HepG2 (cell line): Measurements from ENCODE around the gene BCAS3. TPM values are rescaled to one million over a fixed set of nuclear protein-coding genes. Genes with fewer than 3 reads are reported as not detected.
A peak's percentile ranks its signal among the peaks of the same experiment; 100 is the strongest.

ENCODE experiments used
- ATF1 ChIP-seq: IDR thresholded peaks from 2 replicates; pipeline ENCODE4 v1.6.1; 2016; ENCODE audit warnings: mild to moderate bottlenecking, control low read depth
- BRCA1 ChIP-seq: sonication (generic); formaldehyde crosslinking; IDR thresholded peaks from 2 replicates; pipeline ENCODE4 v1.4.0; 2020; ENCODE audit warnings: missing genetic modification reagents
- DMAP1 ChIP-seq: IDR thresholded peaks from 2 replicates; pipeline ENCODE4 v1.6.1; 2016
- ELF4 ChIP-seq: sonication (generic); formaldehyde crosslinking; IDR thresholded peaks from 2 replicates; pipeline ENCODE4 v1.5.0; 2020; ENCODE audit warnings: missing genetic modification reagents, mild to moderate bottlenecking, moderate library complexity, borderline replicate concordance
- KDM5A ChIP-seq: fragments of 200-600 bp; sonication (generic); IDR thresholded peaks from 2 replicates; pipeline ENCODE4 v1.7.0; 2018; ENCODE audit warnings: antibody characterized with exemption, mild to moderate bottlenecking, low read length, borderline replicate concordance
- MBD4 ChIP-seq: IDR thresholded peaks from 2 replicates; pipeline ENCODE4 v1.6.1; 2012; ENCODE audit warnings: low read length, inconsistent platforms, borderline replicate concordance
- NCOA2 ChIP-seq: sonication (generic); formaldehyde crosslinking; IDR thresholded peaks from 2 replicates; pipeline ENCODE4 v1.8.0; 2022; ENCODE audit warnings: inconsistent platforms
- SP1 ChIP-seq, 2 experiments: fragments of 450-650 bp in 1 of 2; sonication (generic) in 1 of 2; formaldehyde crosslinking in 1 of 2; IDR thresholded peaks; 2 replicates each; pipeline versions ENCODE4 v1.4.0 to v1.6.1; 2016 to 2020; ENCODE audit warnings: missing genetic modification reagents in 1 of 2
- ZNF3 ChIP-seq: IDR thresholded peaks from 2 replicates; pipeline ENCODE4 v1.7.0; 2017; ENCODE audit warnings: inconsistent platforms
- ZNF337 ChIP-seq: sonication (generic); formaldehyde crosslinking; IDR thresholded peaks from 2 replicates; pipeline ENCODE4 v1.5.1; 2020; ENCODE audit warnings: missing genetic modification reagents, low read depth, mild to moderate bottlenecking, borderline replicate concordance
- ZNF660 ChIP-seq: sonication (generic); formaldehyde crosslinking; IDR thresholded peaks from 2 replicates; pipeline ENCODE4 v1.5.1; 2020; ENCODE audit warnings: mild to moderate bottlenecking, low read depth, missing genetic modification reagents, borderline replicate concordance
- ZNF670 ChIP-seq: sonication (generic); formaldehyde crosslinking; IDR thresholded peaks from 2 replicates; pipeline ENCODE4 v1.8.0; 2022; ENCODE audit warnings: mild to moderate bottlenecking, missing genetic modification reagents, borderline replicate concordance
- ZNF761 ChIP-seq: sonication (generic); formaldehyde crosslinking; conservative IDR thresholded peaks from 2 replicates; pipeline ENCODE4 v1.4.0; 2020; ENCODE audit warnings: mild to moderate bottlenecking, missing genetic modification reagents
- ZNF879 ChIP-seq: sonication (generic); formaldehyde crosslinking; IDR thresholded peaks from 2 replicates; pipeline ENCODE4 v1.8.1; 2023; ENCODE audit warnings: missing genetic modification reagents
- polyA plus RNA-seq, 8 experiments: library from polyadenylated mRNA; depleted of rRNA in 3 of 8; stranded (reverse) in 7 of 8; unstranded in 1 of 8; fragments of >200 nt; fragmentation: Illumina TruSeq in 4 of 8; extraction: Trizol in 4 of 8; gene quantifications; 2 replicates each; pipeline versions ENCODE4 v1.2.1 to v1.2.3, GENCODE V29; 2011 to 2016; ENCODE audit warnings: low read depth in 4 of 8, missing spikeins in 1 of 8, mixed read lengths in 1 of 8; ENCODE audit not compliant: insufficient read depth in 1 of 8
- total RNA-seq, 5 experiments: library from RNA; depleted of rRNA; stranded (reverse); fragments of >200 nt; fragmentation: Illumina TruSeq; extraction: Trizol; gene quantifications; 2 replicates each; pipeline ENCODE4 v1.2.3, GENCODE V29; 2016; ENCODE audit warnings: low read depth in 1 of 5
- TF ChIP-seq, protein P1 (sequence below): IDR thresholded peaks from 2 replicates; pipeline ENCODE4 v1.6.1; 2016; ENCODE audit warnings: mild to moderate bottlenecking
- TF ChIP-seq, protein P2 (sequence below): sonication (generic); formaldehyde crosslinking; IDR thresholded peaks from 2 replicates; pipeline ENCODE4 v1.4.0; 2020; ENCODE audit warnings: mild to moderate bottlenecking, missing genetic modification reagents, borderline replicate concordance
- TF ChIP-seq, protein P3 (sequence below): IDR thresholded peaks from 2 replicates; pipeline ENCODE4 v1.6.1; 2012; ENCODE audit warnings: inconsistent platforms
- TF ChIP-seq, protein P4 (sequence below): sonication (generic); formaldehyde crosslinking; IDR thresholded peaks from 2 replicates; pipeline ENCODE4 v1.4.0; 2020; ENCODE audit warnings: missing genetic modification reagents
- TF ChIP-seq, protein P5 (sequence below): sonication (generic); formaldehyde crosslinking; IDR thresholded peaks from 2 replicates; pipeline ENCODE4 v1.4.0; 2020; ENCODE audit warnings: mild to moderate bottlenecking, low read depth, missing genetic modification reagents
- TF ChIP-seq, protein P6 (sequence below): sonication (generic); formaldehyde crosslinking; IDR thresholded peaks from 2 replicates; pipeline ENCODE4 v1.4.0; 2020; ENCODE audit warnings: missing genetic modification reagents

BCAS3 gene
- total and polyA plus RNA-seq, 2 of the 13 experiments (the other 11 are each of a cell fraction or from before 2014, with no cell fraction given) = 10.7 to 11.2 TPM

DNA sequence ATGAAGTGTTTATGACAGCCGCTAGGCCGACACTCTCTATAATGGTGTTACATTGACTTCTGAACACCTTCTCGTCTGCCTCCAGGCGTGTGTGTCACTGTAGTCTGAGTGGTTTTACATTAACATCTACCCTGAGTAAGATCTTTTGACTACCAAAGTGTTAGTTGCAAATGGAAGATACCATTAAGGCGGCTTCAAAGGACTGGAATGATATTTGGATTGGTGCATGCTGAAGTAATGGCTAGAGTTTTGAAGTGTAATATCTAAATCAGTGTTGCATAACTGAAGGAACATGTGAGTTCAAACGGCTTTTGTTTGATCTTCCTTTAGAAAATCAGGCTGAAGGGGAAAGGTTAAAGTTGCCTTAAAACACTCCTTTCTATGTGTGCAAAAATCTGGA, 52.2 kb downstream of the BCAS3 start (continued):
- TF ChIP-seq ZNF670 = no peak
- TF ChIP-seq, protein P1, sequence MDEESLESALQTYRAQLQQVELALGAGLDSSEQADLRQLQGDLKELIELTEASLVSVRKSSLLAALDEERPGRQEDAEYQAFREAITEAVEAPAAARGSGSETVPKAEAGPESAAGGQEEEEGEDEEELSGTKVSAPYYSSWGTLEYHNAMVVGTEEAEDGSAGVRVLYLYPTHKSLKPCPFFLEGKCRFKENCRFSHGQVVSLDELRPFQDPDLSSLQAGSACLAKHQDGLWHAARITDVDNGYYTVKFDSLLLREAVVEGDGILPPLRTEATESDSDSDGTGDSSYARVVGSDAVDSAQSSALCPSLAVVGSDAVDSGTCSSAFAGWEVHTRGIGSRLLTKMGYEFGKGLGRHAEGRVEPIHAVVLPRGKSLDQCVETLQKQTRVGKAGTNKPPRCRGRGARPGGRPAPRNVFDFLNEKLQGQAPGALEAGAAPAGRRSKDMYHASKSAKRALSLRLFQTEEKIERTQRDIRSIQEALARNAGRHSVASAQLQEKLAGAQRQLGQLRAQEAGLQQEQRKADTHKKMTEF (CRISPR knock-in tag) = peak; percentile 71
- TF ChIP-seq ZNF879 = 0 out of 2 replicates have a peak, but pooled peaks have one; percentile 29
- TF ChIP-seq, protein P2, sequence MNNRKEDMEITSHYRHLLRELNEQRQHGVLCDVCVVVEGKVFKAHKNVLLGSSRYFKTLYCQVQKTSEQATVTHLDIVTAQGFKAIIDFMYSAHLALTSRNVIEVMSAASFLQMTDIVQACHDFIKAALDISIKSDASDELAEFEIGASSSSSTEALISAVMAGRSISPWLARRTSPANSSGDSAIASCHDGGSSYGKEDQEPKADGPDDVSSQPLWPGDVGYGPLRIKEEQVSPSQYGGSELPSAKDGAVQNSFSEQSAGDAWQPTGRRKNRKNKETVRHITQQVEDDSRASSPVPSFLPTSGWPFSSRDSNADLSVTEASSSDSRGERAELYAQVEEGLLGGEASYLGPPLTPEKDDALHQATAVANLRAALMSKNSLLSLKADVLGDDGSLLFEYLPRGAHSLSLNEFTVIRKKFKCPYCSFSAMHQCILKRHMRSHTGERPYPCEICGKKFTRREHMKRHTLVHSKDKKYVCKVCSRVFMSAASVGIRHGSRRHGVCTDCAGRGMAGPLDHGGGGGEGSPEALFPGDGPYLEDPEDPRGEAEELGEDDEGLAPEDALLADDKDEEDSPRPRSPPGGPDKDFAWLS (CRISPR knock-in tag) = no peak
- TF ChIP-seq, protein P3, sequence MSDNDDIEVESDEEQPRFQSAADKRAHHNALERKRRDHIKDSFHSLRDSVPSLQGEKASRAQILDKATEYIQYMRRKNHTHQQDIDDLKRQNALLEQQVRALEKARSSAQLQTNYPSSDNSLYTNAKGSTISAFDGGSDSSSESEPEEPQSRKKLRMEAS = peak; percentile 42
- TF ChIP-seq DMAP1 (CRISPR knock-in tag) = peak; percentile 68; the same call in 1 of the 2 replicates
- TF ChIP-seq ZNF761 (CRISPR knock-in tag) = no peak
- TF ChIP-seq NCOA2 (CRISPR knock-in tag) = peak; percentile 82
- TF ChIP-seq ZNF337 (CRISPR knock-in tag) = 0 out of 2 replicates have a peak, but pooled peaks have one; percentile 45
- no peak for TF ChIP-seq ELF4 (CRISPR knock-in tag)
- no peak; the same call in 1 of the 2 replicates for TF ChIP-seq KDM5A
- no peak for TF ChIP-seq ZNF660 (CRISPR knock-in tag)
- 0 out of 2 replicates have a peak, but pooled peaks have one; percentile 57 for TF ChIP-seq BRCA1 (CRISPR knock-in tag)
- TF ChIP-seq ZNF3 (CRISPR knock-in tag) = no peak
- TF ChIP-seq SP1 (IDR thresholded peaks at IDR 0.05) = no peak
- no peak for TF ChIP-seq SP1 (CRISPR knock-in tag; IDR thresholded peaks at IDR 0.05)
- TF ChIP-seq, protein P4, sequence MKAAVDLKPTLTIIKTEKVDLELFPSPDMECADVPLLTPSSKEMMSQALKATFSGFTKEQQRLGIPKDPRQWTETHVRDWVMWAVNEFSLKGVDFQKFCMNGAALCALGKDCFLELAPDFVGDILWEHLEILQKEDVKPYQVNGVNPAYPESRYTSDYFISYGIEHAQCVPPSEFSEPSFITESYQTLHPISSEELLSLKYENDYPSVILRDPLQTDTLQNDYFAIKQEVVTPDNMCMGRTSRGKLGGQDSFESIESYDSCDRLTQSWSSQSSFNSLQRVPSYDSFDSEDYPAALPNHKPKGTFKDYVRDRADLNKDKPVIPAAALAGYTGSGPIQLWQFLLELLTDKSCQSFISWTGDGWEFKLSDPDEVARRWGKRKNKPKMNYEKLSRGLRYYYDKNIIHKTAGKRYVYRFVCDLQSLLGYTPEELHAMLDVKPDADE = no peak
- peak; percentile 69; the same call in 1 of the 2 replicates for TF ChIP-seq ATF1 (CRISPR knock-in tag)
- TF ChIP-seq, protein P5, sequence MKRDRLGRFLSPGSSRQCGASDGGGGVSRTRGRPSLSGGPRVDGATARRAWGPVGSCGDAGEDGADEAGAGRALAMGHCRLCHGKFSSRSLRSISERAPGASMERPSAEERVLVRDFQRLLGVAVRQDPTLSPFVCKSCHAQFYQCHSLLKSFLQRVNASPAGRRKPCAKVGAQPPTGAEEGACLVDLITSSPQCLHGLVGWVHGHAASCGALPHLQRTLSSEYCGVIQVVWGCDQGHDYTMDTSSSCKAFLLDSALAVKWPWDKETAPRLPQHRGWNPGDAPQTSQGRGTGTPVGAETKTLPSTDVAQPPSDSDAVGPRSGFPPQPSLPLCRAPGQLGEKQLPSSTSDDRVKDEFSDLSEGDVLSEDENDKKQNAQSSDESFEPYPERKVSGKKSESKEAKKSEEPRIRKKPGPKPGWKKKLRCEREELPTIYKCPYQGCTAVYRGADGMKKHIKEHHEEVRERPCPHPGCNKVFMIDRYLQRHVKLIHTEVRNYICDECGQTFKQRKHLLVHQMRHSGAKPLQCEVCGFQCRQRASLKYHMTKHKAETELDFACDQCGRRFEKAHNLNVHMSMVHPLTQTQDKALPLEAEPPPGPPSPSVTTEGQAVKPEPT (CRISPR knock-in tag) = no peak
- no peak for TF ChIP-seq MBD4
- TF ChIP-seq, protein P6, sequence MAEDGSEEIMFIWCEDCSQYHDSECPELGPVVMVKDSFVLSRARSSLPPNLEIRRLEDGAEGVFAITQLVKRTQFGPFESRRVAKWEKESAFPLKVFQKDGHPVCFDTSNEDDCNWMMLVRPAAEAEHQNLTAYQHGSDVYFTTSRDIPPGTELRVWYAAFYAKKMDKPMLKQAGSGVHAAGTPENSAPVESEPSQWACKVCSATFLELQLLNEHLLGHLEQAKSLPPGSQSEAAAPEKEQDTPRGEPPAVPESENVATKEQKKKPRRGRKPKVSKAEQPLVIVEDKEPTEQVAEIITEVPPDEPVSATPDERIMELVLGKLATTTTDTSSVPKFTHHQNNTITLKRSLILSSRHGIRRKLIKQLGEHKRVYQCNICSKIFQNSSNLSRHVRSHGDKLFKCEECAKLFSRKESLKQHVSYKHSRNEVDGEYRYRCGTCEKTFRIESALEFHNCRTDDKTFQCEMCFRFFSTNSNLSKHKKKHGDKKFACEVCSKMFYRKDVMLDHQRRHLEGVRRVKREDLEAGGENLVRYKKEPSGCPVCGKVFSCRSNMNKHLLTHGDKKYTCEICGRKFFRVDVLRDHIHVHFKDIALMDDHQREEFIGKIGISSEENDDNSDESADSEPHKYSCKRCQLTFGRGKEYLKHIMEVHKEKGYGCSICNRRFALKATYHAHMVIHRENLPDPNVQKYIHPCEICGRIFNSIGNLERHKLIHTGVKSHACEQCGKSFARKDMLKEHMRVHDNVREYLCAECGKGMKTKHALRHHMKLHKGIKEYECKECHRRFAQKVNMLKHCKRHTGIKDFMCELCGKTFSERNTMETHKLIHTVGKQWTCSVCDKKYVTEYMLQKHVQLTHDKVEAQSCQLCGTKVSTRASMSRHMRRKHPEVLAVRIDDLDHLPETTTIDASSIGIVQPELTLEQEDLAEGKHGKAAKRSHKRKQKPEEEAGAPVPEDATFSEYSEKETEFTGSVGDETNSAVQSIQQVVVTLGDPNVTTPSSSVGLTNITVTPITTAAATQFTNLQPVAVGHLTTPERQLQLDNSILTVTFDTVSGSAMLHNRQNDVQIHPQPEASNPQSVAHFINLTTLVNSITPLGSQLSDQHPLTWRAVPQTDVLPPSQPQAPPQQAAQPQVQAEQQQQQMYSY (CRISPR knock-in tag) = peak; percentile 64; the same call in 1 of the 2 replicates
